Activated CD4-positive, CD25-positive, alpha-beta regulatory T cell treated with anti-CD3 and anti-CD28 coated beads, Interleukin-2, amount 50 U/mL, for 16 hours (primary cell): ENCODE measurements around the gene PCDHA4.
"Not testable (repeated sequence)": the region's sequence is repeated elsewhere in the genome, so short reads cannot be mapped to it uniquely, and the experiment has no call there.

Experiments
- DNase-seq: peaks from one replicate; pipeline ENCODE4 v3.0.0-alpha.2; 2020; ENCODE audit warnings: low read depth, low spot score

PCDHA4 gene

GRCh38 chr5:140806834-140807775, at the start of gene PCDHA4:
Gene PCDHA4 (plus strand): TSS chr5:140807068.
- DNase-seq, result no peak

- no peak for DNase-seq
These were observed 42.5 kb upstream of the PCDHA4 start for GRCh38 chr5:140764177-140764973.

- DNase-seq, result no peak
These were observed 39.4 kb upstream of the PCDHA4 start for GRCh38 chr5:140767444-140767843.

- no peak for DNase-seq
These were observed 26.4 kb upstream of the PCDHA4 start for GRCh38 chr5:140780512-140780911.

- DNase-seq, result no peak
These were observed 20.8 kb upstream of the PCDHA4 start, which contains the start of gene PCDHA1 for GRCh38 chr5:140785905-140786686. Gene PCDHA1 (plus strand): TSS chr5:140786140.

GRCh38 chr5:140787422-140787821, 19.4 kb upstream of the PCDHA4 start:
- not testable (repeated sequence) for DNase-seq

GRCh38 chr5:140787849-140788504, 18.9 kb upstream of the PCDHA4 start:
- DNase-seq, result not testable (repeated sequence)

GRCh38 chr5:140791089-140791488, 15.8 kb upstream of the PCDHA4 start:
- DNase-seq, result no peak

GRCh38 chr5:140794595-140795258, 12.1 kb upstream of the PCDHA4 start, which contains the start of gene PCDHA2:
Gene PCDHA2 (plus strand): TSS chr5:140794852.
- DNase-seq, result no peak

- DNase-seq, result no peak
These were observed 11.6 kb upstream of the PCDHA4 start for GRCh38 chr5:140795259-140795641.

- not testable (repeated sequence) for DNase-seq
These were observed 10.7 kb upstream of the PCDHA4 start for GRCh38 chr5:140796072-140796717.

GRCh38 chr5:140796718-140797095, 10.2 kb upstream of the PCDHA4 start:
- no peak for DNase-seq

- DNase-seq, result no peak
These were observed 5.9 kb upstream of the PCDHA4 start, which contains the start of gene PCDHA3 for GRCh38 chr5:140800816-140801493. Gene PCDHA3 (plus strand): TSS chr5:140801057.

GRCh38 chr5:140801494-140801841, 5.4 kb upstream of the PCDHA4 start:
- no peak for DNase-seq

GRCh38 chr5:140802381-140802780, 4.5 kb upstream of the PCDHA4 start:
- not testable (repeated sequence) for DNase-seq

- DNase-seq, result no peak
These were observed 4.0 kb upstream of the PCDHA4 start for GRCh38 chr5:140802781-140803271.

- DNase-seq, result not testable (repeated sequence)
These were observed 1.5 kb downstream of the PCDHA4 start for GRCh38 chr5:140808241-140808888.

- DNase-seq, result no peak
These were observed 2.0 kb downstream of the PCDHA4 start for GRCh38 chr5:140808889-140809291.
